Measurements from ENCODE around the gene GRAMD1B.

The GRAMD1B gene

GRCh38 chr11:123413636-123414035 is 16.4 kb upstream of the GRAMD1B start:
- Histone ChIP-seq H3K27me3 (ENCODE audit: insufficient read depth, low read depth) (no peaks in the 10 kb centered on the region), H3K4me1 (ENCODE audit: low read depth, poor library complexity, severe bottlenecking) (no peaks in the 10 kb centered on the region), H3K4me3 (IDR thresholded peaks at IDR 0.05; ENCODE audit: insufficient read depth, low read depth, low read length) (no peak overlapping the region), H3K36me3 (ENCODE audit: insufficient read depth) (no peaks in the 10 kb centered on the region), H3K9ac (no peak overlapping the region), H2AFZ (ENCODE audit: low read depth) (no peak overlapping the region), H3K79me2 (ENCODE audit: insufficient read depth, low read depth) (no peaks in the 10 kb centered on the region), H3K4me2 (no peak overlapping the region), H3K27ac (no peak overlapping the region), H4K20me1 (ENCODE audit: insufficient read depth) (no peaks in the 10 kb centered on the region)
- no peak for TF ChIP-seq CTCF (conservative IDR thresholded peaks at IDR 0.05; ENCODE audit: low read depth, low read length)

- H3K4me3 ChIP-seq (IDR thresholded peaks at IDR 0.05; ENCODE audit: insufficient read depth, low read depth, low read length) = no peak overlapping the region
- H2AFZ ChIP-seq (ENCODE audit: low read depth) = no peak overlapping the region
- H3K79me2 ChIP-seq (ENCODE audit: insufficient read depth, low read depth) = no peaks in the 10 kb centered on the region
- H3K36me3 ChIP-seq (ENCODE audit: insufficient read depth) = no peaks in the 10 kb centered on the region
- H3K27me3 ChIP-seq (ENCODE audit: insufficient read depth, low read depth) = no peaks in the 10 kb centered on the region
- no peak overlapping the region for H3K9ac ChIP-seq
- H3K4me1 ChIP-seq (ENCODE audit: low read depth, poor library complexity, severe bottlenecking) = no peaks in the 10 kb centered on the region
- H3K4me2 ChIP-seq = no peak overlapping the region
- no peaks in the 10 kb centered on the region for H4K20me1 ChIP-seq (ENCODE audit: insufficient read depth)
- no peak for TF ChIP-seq CTCF (conservative IDR thresholded peaks at IDR 0.05; ENCODE audit: low read depth, low read length)
- H3K27ac ChIP-seq = no peak overlapping the region
Measured at GRCh38 chr11:123416566-123416965, 13.5 kb upstream of the GRAMD1B start.

- Histone ChIP-seq H3K27me3 (ENCODE audit: insufficient read depth, low read depth) (no peaks in the 10 kb centered on the region), H3K4me2 (no peak overlapping the region), H3K4me3 (IDR thresholded peaks at IDR 0.05; ENCODE audit: insufficient read depth, low read depth, low read length) (no peak overlapping the region), H3K79me2 (ENCODE audit: insufficient read depth, low read depth) (no peaks in the 10 kb centered on the region), H3K27ac (no peak overlapping the region), H4K20me1 (ENCODE audit: insufficient read depth) (no peaks in the 10 kb centered on the region), H2AFZ (ENCODE audit: low read depth) (no peak overlapping the region), H3K9ac (no peak overlapping the region), H3K4me1 (ENCODE audit: low read depth, poor library complexity, severe bottlenecking) (no peaks in the 10 kb centered on the region), H3K36me3 (ENCODE audit: insufficient read depth) (no peaks in the 10 kb centered on the region)
- TF ChIP-seq CTCF (conservative IDR thresholded peaks at IDR 0.05; ENCODE audit: low read depth, low read length) = no peak
Measured at GRCh38 chr11:123418351-123419114, 11.5 kb upstream of the GRAMD1B start.

GRCh38 chr11:123419731-123420452 is 10.2 kb upstream of the GRAMD1B start:
- H3K9ac ChIP-seq = no peak overlapping the region
- H3K27me3 ChIP-seq (ENCODE audit: insufficient read depth, low read depth) = no peaks in the 10 kb centered on the region
- no peak overlapping the region for H3K4me2 ChIP-seq
- no peaks in the 10 kb centered on the region for H3K4me1 ChIP-seq (ENCODE audit: low read depth, poor library complexity, severe bottlenecking)
- no peak overlapping the region for H3K27ac ChIP-seq
- H3K36me3 ChIP-seq (ENCODE audit: insufficient read depth) = no peaks in the 10 kb centered on the region
- H4K20me1 ChIP-seq (ENCODE audit: insufficient read depth) = no peaks in the 10 kb centered on the region
- no peak overlapping the region for H2AFZ ChIP-seq (ENCODE audit: low read depth)
- no peak for TF ChIP-seq CTCF (conservative IDR thresholded peaks at IDR 0.05; ENCODE audit: low read depth, low read length)
- H3K4me3 ChIP-seq (IDR thresholded peaks at IDR 0.05; ENCODE audit: insufficient read depth, low read depth, low read length) = no peak overlapping the region
- no peaks in the 10 kb centered on the region for H3K79me2 ChIP-seq (ENCODE audit: insufficient read depth, low read depth)

All from KMS-11 (cell line).